HepG2 (cell line): ENCODE measurements around the gene PCYOX1L. TPM values are rescaled to one million over a fixed set of nuclear protein-coding genes. Genes with fewer than 3 reads are reported as not detected.
"Not testable (repeated sequence)": the region's sequence is repeated elsewhere in the genome, so short reads cannot be mapped to it uniquely, and the experiment has no call there.

Experiments used
- ATAC-seq: fragments of 200-7000 bp; cut with Tn5 transposase; 3 replicates; pipeline ENCODE4 v1.9.1; 2020; ENCODE audit warnings: mild to moderate bottlenecking, moderate library complexity
- BruUV-seq: library from RNA; stranded (reverse); fragments of 400-500 nt; replicated peaks from 2 replicates; lab custom pipeline; 2021; lab: Mats Ljungman, UMichigan
- CTCF ChIA-PET: fragments of 300-600 bp; formaldehyde crosslinking; extraction: SDS; loops from one replicate; lab custom pipeline; 2021; ENCODE audit warnings: low total read pairs, inconsistent platforms, low intra/inter-chr PET ratio; lab: Yijun Ruan, JAX
- POLR2A ChIA-PET: fragments of 350-600 bp; sonication (Branson Sonifier 250); formaldehyde crosslinking; loops from one replicate; lab custom pipeline; 2020; ENCODE audit warnings: antibody characterized with exemption, inconsistent platforms; lab: Yijun Ruan, JAX
- DNase-seq: peaks from one replicate; pipeline ENCODE4 v3.0.0-alpha.2; 2015; ENCODE audit warnings: low spot score
- FAIRE-seq: peaks from 3 replicates; lab custom pipeline; 2011; peaks lifted over from hg19 to GRCh38; lab: Jason Lieb, UNC
- H2AFZ ChIP-seq: one replicate; pipeline ENCODE4 v1.6.1; 2011; ENCODE audit warnings: low read length, inconsistent platforms
- H3K27ac ChIP-seq: fragments of 300-600 bp; 3 replicates; pipeline ENCODE4 v1.8.0; 2011; ENCODE audit warnings: mixed run types, mild to moderate bottlenecking, mixed read lengths, low read length, inconsistent platforms; ENCODE audit not compliant: insufficient read depth; ENCODE audit errors: extremely low read length
- H3K27me3 ChIP-seq, 2 experiments: fragments of 200-600 bp in 1 of 2; 2 replicates in 1 of 2; 3 replicates in 1 of 2; pipeline versions ENCODE4 v1.6.0 to v1.8.0; 2011; ENCODE audit warnings: low read length in 2 of 2, mild to moderate bottlenecking in 2 of 2, moderate library complexity in 2 of 2, inconsistent platforms in 1 of 2; ENCODE audit not compliant: insufficient read depth in 2 of 2, control insufficient read depth in 1 of 2
- H3K36me3 ChIP-seq, 2 experiments: fragments of 200-600 bp in 1 of 2; replicated peaks in 1 of 2; 2 replicates in 1 of 2; 3 replicates in 1 of 2; pipeline versions ENCODE4 v1.5.1 to v1.8.0; 2011; ENCODE audit warnings: low read length in 2 of 2, inconsistent platforms in 1 of 2; ENCODE audit not compliant: insufficient read depth in 2 of 2, control insufficient read depth in 1 of 2
- H3K4me1 ChIP-seq: 2 replicates; pipeline ENCODE4 v1.5.1; 2012; ENCODE audit warnings: low read length, inconsistent platforms; ENCODE audit not compliant: insufficient read depth
- H3K4me2 ChIP-seq: 2 replicates; pipeline ENCODE4 v1.6.0; 2011; ENCODE audit warnings: low read depth, low read length, inconsistent platforms
- H3K4me3 ChIP-seq, 3 experiments: fragments of 200-600 bp in 1 of 3; sonication (generic), shearing (Covaris generic) in 1 of 3; replicated peaks in 1 of 3; 2 replicates each; pipeline ENCODE4 v1.5.1; 2011 to 2016; ENCODE audit warnings: low read length in 3 of 3, inconsistent platforms in 2 of 3, low read depth in 2 of 3, mild to moderate bottlenecking in 2 of 3, control low read depth in 1 of 3, mixed read lengths in 1 of 3; ENCODE audit not compliant: insufficient read depth in 1 of 3
- H3K79me2 ChIP-seq: one replicate; pipeline ENCODE4 v1.6.1; 2011; ENCODE audit warnings: low read length, inconsistent platforms; ENCODE audit not compliant: insufficient read depth
- H3K9ac ChIP-seq: 2 replicates; pipeline ENCODE4 v1.6.0; 2011; ENCODE audit warnings: mild to moderate bottlenecking, low read depth, low read length, inconsistent platforms; ENCODE audit not compliant: insufficient read depth
- H3K9me3 ChIP-seq: 2 replicates; pipeline ENCODE4 v1.5.1; 2012; ENCODE audit warnings: mild to moderate bottlenecking, low read length
- H4K20me1 ChIP-seq: 2 replicates; pipeline ENCODE4 v1.6.0; 2011; ENCODE audit warnings: inconsistent platforms, mild to moderate bottlenecking, low read length, moderate library complexity; ENCODE audit not compliant: insufficient read depth
- MAFF ChIP-seq: IDR thresholded peaks from 2 replicates; pipeline ENCODE4 v1.6.1; 2011; ENCODE audit warnings: low read depth, low read length, improper control_type of control experiment
- MAFK ChIP-seq, 2 experiments: IDR thresholded peaks in 1 of 2; conservative IDR thresholded peaks in 1 of 2; 2 replicates each; pipeline ENCODE4 v1.6.1; 2011; ENCODE audit warnings: improper control_type of control experiment in 2 of 2, low read length in 2 of 2
- MNT ChIP-seq: fragments of 450-650 bp; IDR thresholded peaks from 2 replicates; pipeline ENCODE4 v1.6.1; 2016
- ZNF558 ChIP-seq: sonication (generic); formaldehyde crosslinking; IDR thresholded peaks from 2 replicates; pipeline ENCODE4 v1.9.0; 2022; ENCODE audit warnings: mild to moderate bottlenecking, missing genetic modification reagents, borderline replicate concordance
- WGBS: methylation state at CpG from one replicate; pipeline ENCODE4 v1.1.6; 2017; ENCODE audit warnings: low lambda C conversion rate; 5-methylcytosine and 5-hydroxymethylcytosine counted together
- in situ Hi-C: cut with HindIII; loops from 2 replicates; pipeline ENCODE4 v1.10.0; 2017; ENCODE audit warnings: low pct_unique_long_range_greater_than_20kb; ENCODE audit not compliant: extremely low pct_ligation_motif_present
- intact Hi-C: fragments of 100-400 bp; cut with micrococcal nuclease; formaldehyde crosslinking; loops from one replicate; pipeline ENCODE4 v1.10.0; 2022; ENCODE audit not compliant: unreplicated experiment
- polyA plus RNA-seq, 8 experiments: library from polyadenylated mRNA; depleted of rRNA in 3 of 8; stranded (reverse) in 7 of 8; unstranded in 1 of 8; fragments of >200 nt; fragmentation: Illumina TruSeq in 4 of 8; extraction: Trizol in 4 of 8; gene quantifications; 2 replicates each; pipeline versions ENCODE4 v1.2.1 to v1.2.3, GENCODE V29; 2011 to 2016; ENCODE audit warnings: low read depth in 4 of 8, missing spikeins in 1 of 8, mixed read lengths in 1 of 8; ENCODE audit not compliant: insufficient read depth in 1 of 8
- total RNA-seq, 5 experiments: library from RNA; depleted of rRNA; stranded (reverse); fragments of >200 nt; fragmentation: Illumina TruSeq; extraction: Trizol; gene quantifications; 2 replicates each; pipeline ENCODE4 v1.2.3, GENCODE V29; 2016; ENCODE audit warnings: low read depth in 1 of 5

Gene PCYOX1L
- total and polyA plus RNA-seq, 2 of the 13 experiments (the other 11 are each of a cell fraction or from before 2014, with no cell fraction given), result 1.00 to 3.7 TPM

GRCh38 chr5:149394996-149395395 is 37.1 kb downstream of the PCYOX1L start:
- DNase-seq, H3K9ac ChIP-seq, H3K4me2 ChIP-seq, CTCF ChIA-PET, H3K36me3 ChIP-seq, in situ Hi-C loops, H3K79me2 ChIP-seq, H3K27me3 ChIP-seq, H3K4me3 ChIP-seq, POLR2A ChIA-PET, BruUV-seq, H3K9me3 ChIP-seq, H2AFZ ChIP-seq, intact Hi-C loops, H3K27ac ChIP-seq, H3K4me1 ChIP-seq, ATAC-seq, FAIRE-seq, H4K20me1 ChIP-seq: not testable (repeated sequence)
- 0 out of 2 replicates have a peak, but pooled peaks have one; percentile 9 for TF ChIP-seq MNT

GRCh38 chr5:149397530-149397929 is 39.7 kb downstream of the PCYOX1L start:
- Histone ChIP-seq H4K20me1 (no peaks in the 10 kb centered on the region), H3K27ac (no peak overlapping the region), H3K27me3 (peaks cover 0 to 3% of the 10 kb centered on the region in 2 experiments; a peak in 1 of 5 replicates), H3K4me1 (peaks cover 12% of the 10 kb centered on the region), H3K36me3 (no peaks in the 10 kb centered on the region), H3K9ac (no peak overlapping the region), H3K9me3 (no peaks in the 10 kb centered on the region), H3K79me2 (no peaks in the 10 kb centered on the region), H3K4me2 (no peak overlapping the region), H3K4me3 (no peak overlapping the region), H2AFZ (no peak overlapping the region)
- ChIA-PET POLR2A (no interaction called here), CTCF (no interaction called here)
- intact Hi-C loops, result no loop called here
- in situ Hi-C loops, result no loop called here
- DNase-seq (no peak), ATAC-seq (no peak), FAIRE-seq (no peak)
- no TSS peak for BruUV-seq
- no peak for TF ChIP-seq ZNF558 (CRISPR knock-in tag)
- peak; percentile 24 to 56; a peak in 2 of 4 replicates for TF ChIP-seq MAFK (conservative IDR thresholded peaks at IDR 0.05 in 1 of 2, IDR thresholded peaks at IDR 0.05 in 1 of 2; ENCODE audit: low read length in 2 of 2)
- peak; percentile 43; the same call in 1 of the 2 replicates for TF ChIP-seq MAFF
- WGBS, result 54% methylated on average over 6 of the region's 6 CpGs

- H3K36me3 ChIP-seq, H2AFZ ChIP-seq, H3K4me3 ChIP-seq, H3K9ac ChIP-seq, H3K79me2 ChIP-seq, H3K27ac ChIP-seq, in situ Hi-C loops, H3K9me3 ChIP-seq, DNase-seq, H3K27me3 ChIP-seq, H3K4me2 ChIP-seq, H4K20me1 ChIP-seq, BruUV-seq, CTCF ChIA-PET, ATAC-seq, POLR2A ChIA-PET, FAIRE-seq, intact Hi-C loops: not testable (repeated sequence)
- WGBS, result 33% methylated on average over 7 of the region's 7 CpGs
- peaks cover 17% of the 10 kb centered on the region for H3K4me1 ChIP-seq
Measured at GRCh38 chr5:149398747-149399266, 41.0 kb downstream of the PCYOX1L start.
